ENCODE measurements around the gene SCN8A. TPM values are rescaled to one million over a fixed set of nuclear protein-coding genes. Genes with fewer than 3 reads are reported as not detected.
A peak's percentile ranks its signal among the peaks of the same experiment; 100 is the strongest.

The SCN8A gene
- polyA plus RNA-seq, 3 donors, result 1.9 to 2.8 (median 2.0) TPM

- no peak for DNase-seq (ENCODE audit: extremely low read depth in 1 of 11, low read depth in 9 of 11, low spot score in 4 of 11)
Measured at GRCh38 chr12:51661836-51662235, 70.8 kb downstream of the SCN8A start.

GRCh38 chr12:51662728-51663154 is 71.7 kb downstream of the SCN8A start:
- no peak for DNase-seq (ENCODE audit: extremely low read depth in 1 of 11, low read depth in 9 of 11, low spot score in 4 of 11)

DNA sequence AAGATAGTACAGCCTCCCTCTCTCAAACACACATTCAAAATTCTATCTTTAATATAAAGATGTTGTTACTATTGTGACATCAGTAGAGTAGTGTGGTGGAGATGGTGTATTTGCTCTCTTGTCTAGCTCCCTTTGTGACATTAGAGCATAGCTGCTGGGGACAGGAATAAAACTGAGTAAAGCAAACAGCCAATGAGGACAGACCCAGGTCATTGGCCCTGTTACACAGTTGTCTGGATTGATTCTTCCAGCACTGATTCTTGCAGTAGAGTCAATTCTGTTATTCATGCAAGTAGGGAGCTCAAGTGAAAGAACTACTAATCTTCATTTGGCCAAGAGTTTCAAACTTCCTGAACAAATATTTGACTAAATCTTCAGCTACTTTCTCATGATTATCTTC is 72.4 kb downstream of the SCN8A start:
- DNase-seq (ENCODE audit: extremely low read depth in 1 of 11, low read depth in 9 of 11, low spot score in 4 of 11), result no peak

- no peak for DNase-seq (ENCODE audit: extremely low read depth in 1 of 11, low read depth in 9 of 11, low spot score in 4 of 11)
Measured at GRCh38 chr12:51666696-51667095, 75.7 kb downstream of the SCN8A start.

- no peak for DNase-seq (ENCODE audit: extremely low read depth in 1 of 11, low read depth in 9 of 11, low spot score in 4 of 11)
Measured at GRCh38 chr12:51667269-51667668, 76.2 kb downstream of the SCN8A start.

DNA sequence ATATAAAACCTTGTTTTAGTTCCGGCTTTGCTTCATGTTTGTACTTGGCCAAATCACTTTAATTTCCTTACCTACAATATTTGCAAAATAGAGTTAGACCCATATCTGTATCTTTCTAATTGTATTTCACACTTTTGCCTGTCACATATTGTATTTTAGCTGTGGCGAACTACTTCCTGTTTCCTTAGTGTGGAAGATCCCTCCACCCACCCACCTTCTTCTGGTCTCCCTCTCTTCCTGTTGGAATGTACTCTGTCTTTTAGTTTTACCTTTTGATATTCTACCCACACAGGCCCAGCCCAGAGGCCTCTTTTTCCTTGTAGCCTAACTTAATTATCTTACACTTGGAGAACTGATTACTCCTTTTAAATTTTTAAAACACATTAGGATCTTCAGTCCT is 78.2 kb downstream of the SCN8A start:
- DNase-seq (ENCODE audit: extremely low read depth in 1 of 11, low read depth in 9 of 11, low spot score in 4 of 11), result no peak

DNA sequence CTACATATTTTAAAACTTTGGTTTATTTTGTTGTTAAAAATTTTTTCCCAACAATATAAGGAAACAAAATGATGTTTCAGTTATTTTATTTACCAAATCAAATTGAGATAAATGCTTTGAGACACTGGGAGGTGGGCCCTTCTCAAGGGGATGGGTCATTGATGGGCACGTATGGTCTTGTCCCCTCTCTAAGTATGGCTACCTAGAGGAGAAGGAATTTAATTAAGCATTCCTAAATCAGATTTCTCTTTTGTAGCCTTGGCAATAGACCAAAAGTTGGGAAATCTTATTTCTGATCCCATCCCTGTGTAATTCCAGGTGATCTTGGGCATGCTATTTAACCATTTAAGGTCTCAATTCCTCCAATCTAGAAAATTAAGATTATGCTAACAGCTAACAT is 79.0 kb downstream of the SCN8A start:
- no peak for DNase-seq (ENCODE audit: extremely low read depth in 1 of 11, low read depth in 9 of 11, low spot score in 4 of 11)

DNA sequence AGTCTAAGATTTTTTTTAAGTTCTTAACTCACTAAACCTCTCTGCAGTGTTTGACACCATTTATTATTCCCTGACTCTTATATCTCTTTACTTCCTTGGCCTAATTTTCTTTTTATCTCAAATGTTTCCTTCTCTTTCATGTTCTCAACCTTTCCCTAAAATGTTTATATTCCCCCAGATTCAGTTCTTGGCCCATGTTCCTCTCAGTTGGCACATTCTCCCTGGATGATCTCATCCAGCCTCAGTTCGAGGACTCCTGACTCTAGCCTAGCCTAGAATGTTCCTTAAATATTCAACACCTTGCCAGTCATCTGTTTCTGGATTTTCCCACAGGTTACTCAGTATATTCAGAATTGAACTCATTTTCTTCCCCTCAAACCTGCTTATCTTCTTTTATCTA is 81.3 kb downstream of the SCN8A start:
- DNase-seq (ENCODE audit: extremely low read depth in 1 of 11, low read depth in 9 of 11, low spot score in 4 of 11), result no peak

- DNase-seq (ENCODE audit: extremely low read depth in 1 of 11, low read depth in 9 of 11, low spot score in 4 of 11), result no peak
Measured at GRCh38 chr12:51675071-51675803, 84.2 kb downstream of the SCN8A start.

DNA sequence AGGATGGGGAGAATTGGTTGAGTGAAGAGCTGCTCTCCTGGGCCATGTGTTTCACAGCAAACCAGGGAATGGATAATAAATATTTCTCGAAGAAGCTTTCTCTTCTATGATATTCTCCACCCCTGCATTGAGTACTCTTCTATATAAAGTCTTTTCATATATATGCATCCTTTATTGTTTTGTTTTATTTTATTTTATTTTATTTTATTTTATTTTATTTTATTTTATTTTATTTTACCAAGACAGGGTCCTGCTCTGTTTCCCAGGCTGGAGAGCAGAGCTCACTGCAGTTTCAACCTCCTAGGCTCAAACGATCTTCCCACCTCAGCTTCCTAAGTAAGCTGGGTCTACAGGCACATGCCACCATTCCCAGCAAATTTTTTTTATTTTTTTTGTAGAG is 85.8 kb downstream of the SCN8A start:
- DNase-seq (ENCODE audit: extremely low read depth in 1 of 11, low read depth in 9 of 11, low spot score in 4 of 11), result no peak

GRCh38 chr12:51677284-51677968 is 86.4 kb downstream of the SCN8A start:
- DNase-seq (ENCODE audit: extremely low read depth in 1 of 11, low read depth in 9 of 11, low spot score in 4 of 11), result no peak

DNA sequence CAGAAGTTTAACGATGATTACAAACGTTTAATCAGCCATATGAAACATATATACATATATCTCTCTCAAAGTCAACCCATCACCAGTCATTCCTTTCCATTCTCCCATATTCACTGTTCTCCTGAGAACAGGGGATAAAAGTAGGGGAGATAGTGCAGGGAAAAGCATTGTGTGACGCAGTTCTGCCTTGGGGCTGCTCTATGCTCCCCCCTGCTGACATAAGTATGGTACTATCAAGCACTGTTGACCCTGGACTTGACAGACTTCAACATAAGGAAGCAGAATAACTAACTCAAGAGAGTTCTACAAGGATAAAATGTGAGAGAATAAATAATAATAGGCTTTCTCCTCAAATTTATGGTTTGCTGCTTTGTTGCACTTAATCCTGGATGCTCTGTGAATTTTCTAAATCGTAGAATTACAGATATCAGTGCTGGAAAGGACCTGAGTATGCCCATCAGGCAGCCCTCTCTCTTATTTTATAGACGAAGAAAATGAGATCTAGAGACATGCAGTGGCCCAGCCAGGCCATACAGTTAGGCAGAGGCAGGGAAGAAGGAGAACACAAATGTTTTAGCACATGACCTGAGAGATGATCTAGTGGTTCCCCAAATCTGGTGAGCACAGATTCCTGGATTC is 87.2 kb downstream of the SCN8A start:
- peak in 6 of 11 donors; percentile 7 to 41 (median 15) for DNase-seq (ENCODE audit: extremely low read depth in 1 of 11, low read depth in 9 of 11, low spot score in 4 of 11)

DNA sequence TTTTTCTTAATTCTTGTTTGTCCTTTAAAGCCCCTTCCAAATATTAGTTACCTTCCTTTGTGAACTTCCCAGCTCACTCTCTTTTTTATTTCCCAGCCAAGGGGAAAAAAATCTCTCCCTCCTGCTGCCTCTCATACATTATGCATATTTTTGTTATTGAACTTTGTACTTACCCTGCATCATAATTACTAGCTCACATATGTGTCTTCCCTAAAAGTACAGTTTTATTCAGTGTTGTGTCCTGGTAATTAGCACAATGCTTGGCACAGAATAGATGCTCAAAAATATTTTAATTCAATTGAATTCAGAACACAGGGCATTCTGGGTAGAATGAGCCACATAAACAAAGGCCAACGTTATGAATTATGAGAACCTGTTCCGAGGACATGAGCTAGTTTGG is 91.9 kb downstream of the SCN8A start:
- no peak for DNase-seq (ENCODE audit: extremely low read depth in 1 of 11, low read depth in 9 of 11, low spot score in 4 of 11)

GRCh38 chr12:51683763-51684357 is 92.8 kb downstream of the SCN8A start:
- no peak for DNase-seq (ENCODE audit: extremely low read depth in 1 of 11, low read depth in 9 of 11, low spot score in 4 of 11)

GRCh38 chr12:51686727-51687126 is 95.7 kb downstream of the SCN8A start:
- no peak for DNase-seq (ENCODE audit: extremely low read depth in 1 of 11, low read depth in 9 of 11, low spot score in 4 of 11)

DNA sequence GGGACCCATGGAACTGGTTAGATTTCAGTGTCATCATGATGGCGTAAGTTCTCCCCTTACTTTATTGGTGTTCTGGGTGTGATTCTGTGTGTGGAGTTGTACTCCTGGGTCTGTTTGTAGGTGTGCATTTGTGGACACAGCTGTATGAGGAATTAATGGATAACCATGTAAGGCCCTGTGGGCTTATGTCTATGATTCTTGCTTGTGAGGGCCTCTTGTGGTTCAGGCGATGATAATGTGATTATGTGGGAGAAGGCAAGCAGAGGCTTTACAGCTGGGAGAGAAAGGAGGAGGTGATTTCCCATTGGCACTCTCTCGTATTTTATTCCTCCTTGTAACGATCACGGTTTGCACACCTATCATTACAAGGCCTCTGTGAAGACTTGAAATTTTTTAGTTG is 96.1 kb downstream of the SCN8A start:
- no peak for DNase-seq (ENCODE audit: extremely low read depth in 1 of 11, low read depth in 9 of 11, low spot score in 4 of 11)

- DNase-seq (ENCODE audit: extremely low read depth in 1 of 11, low read depth in 9 of 11, low spot score in 4 of 11), result no peak
Measured at GRCh38 chr12:51687614-51688013, 96.6 kb downstream of the SCN8A start.

GRCh38 chr12:51689983-51690382 is 99.0 kb downstream of the SCN8A start:
- DNase-seq (ENCODE audit: extremely low read depth in 1 of 11, low read depth in 9 of 11, low spot score in 4 of 11), result no peak

GRCh38 chr12:51692016-51692415 is 101.0 kb downstream of the SCN8A start:
- DNase-seq (ENCODE audit: extremely low read depth in 1 of 11, low read depth in 9 of 11, low spot score in 4 of 11), result no peak

GRCh38 chr12:51693569-51693968 is 102.5 kb downstream of the SCN8A start:
- no peak for DNase-seq (ENCODE audit: extremely low read depth in 1 of 11, low read depth in 9 of 11, low spot score in 4 of 11)
